HG02981 (cell line): ENCODE measurements around the gene EXD2.
"Not testable (repeated sequence)": the region's sequence is repeated elsewhere in the genome, so short reads cannot be mapped to it uniquely, and the experiment has no call there.

Source experiments
- ATAC-seq: cut with Tn5 transposase; IDR thresholded peaks from one replicate; pipeline ENCODE4 v1.9.1; 2021; ENCODE audit warnings: mild to moderate bottlenecking, moderate library complexity; ENCODE audit not compliant: unreplicated experiment

Gene EXD2

GRCh38 chr14:69190191-69190590 lies 1.1 kb upstream of the EXD2 start:
- no peak for ATAC-seq

- no peak for ATAC-seq
Measured at GRCh38 chr14:69193721-69194120, 2.4 kb downstream of the EXD2 start.

GRCh38 chr14:69199786-69200185 lies 8.5 kb downstream of the EXD2 start:
- ATAC-seq = no peak

GRCh38 chr14:69204753-69205152 lies 13.5 kb downstream of the EXD2 start:
- no peak for ATAC-seq

GRCh38 chr14:69207435-69208041 lies 16.2 kb downstream of the EXD2 start:
- ATAC-seq = no peak

GRCh38 chr14:69208666-69209065 lies 17.4 kb downstream of the EXD2 start:
- no peak for ATAC-seq

- no peak for ATAC-seq
Measured at GRCh38 chr14:69214393-69214792, 23.1 kb downstream of the EXD2 start.

GRCh38 chr14:69217663-69218062 lies 26.4 kb downstream of the EXD2 start:
- ATAC-seq = not testable (repeated sequence)

GRCh38 chr14:69224946-69225345 lies 33.6 kb downstream of the EXD2 start:
- ATAC-seq = no peak

GRCh38 chr14:69226178-69226577 lies 34.9 kb downstream of the EXD2 start:
- ATAC-seq = no peak

- ATAC-seq = no peak
Measured at GRCh38 chr14:69226736-69227135, 35.4 kb downstream of the EXD2 start.

- ATAC-seq = no peak
Measured at GRCh38 chr14:69231486-69231885, 40.2 kb downstream of the EXD2 start.

GRCh38 chr14:69232388-69232787 lies 41.1 kb downstream of the EXD2 start:
- no peak for ATAC-seq

GRCh38 chr14:69234106-69234505 lies 42.8 kb downstream of the EXD2 start:
- ATAC-seq = no peak

GRCh38 chr14:69235708-69236107 lies 44.4 kb downstream of the EXD2 start:
- no peak for ATAC-seq

GRCh38 chr14:69237142-69237541 lies 45.8 kb downstream of the EXD2 start:
- no peak for ATAC-seq

- no peak for ATAC-seq
Measured at GRCh38 chr14:69237584-69237983, 46.3 kb downstream of the EXD2 start.

GRCh38 chr14:69238883-69239282 lies 47.6 kb downstream of the EXD2 start:
- ATAC-seq = no peak

GRCh38 chr14:69240527-69241173 lies 49.4 kb downstream of the EXD2 start:
- ATAC-seq = no peak

GRCh38 chr14:69241577-69241976 lies 50.3 kb downstream of the EXD2 start:
- no peak for ATAC-seq

- ATAC-seq = no peak
Measured at GRCh38 chr14:69242311-69243224, 51.3 kb downstream of the EXD2 start.

GRCh38 chr14:69244946-69245345 lies 53.6 kb downstream of the EXD2 start:
- no peak for ATAC-seq
